A549 (cell line): ENCODE results near the gene SNX2. TPM values are rescaled to one million over a fixed set of nuclear protein-coding genes. Genes with fewer than 3 reads are reported as not detected.

Experiments
- ATAC-seq, 2 experiments: fragments of 200-7000 bp in 1 of 2; fragments of >200 bp in 1 of 2; cut with Nextera tagmentation in 1 of 2; cut with Tn5 transposase in 1 of 2; 3 replicates each; pipeline versions ENCODE4 v1.8.0 to v1.9.1; 2018 to 2020; ENCODE audit warnings: mild to moderate bottlenecking in 1 of 2, moderate library complexity in 1 of 2
- CTCF ChIA-PET: fragments of 300-600 bp; sonication (Branson Sonifier 250); formaldehyde crosslinking; extraction: SDS; loops from one replicate; lab custom pipeline; 2021; ENCODE audit warnings: antibody characterized with exemption, inconsistent platforms; lab: Yijun Ruan, JAX
- POLR2A ChIA-PET: fragments of 350-600 bp; formaldehyde crosslinking; extraction: SDS; loops from one replicate; lab custom pipeline; 2021; ENCODE audit warnings: antibody characterized with exemption, inconsistent platforms; lab: Yijun Ruan, JAX
- DNase-seq, 2 experiments: peaks; one replicate each; pipeline versions ENCODE4 v3.0.0 to v3.0.0-alpha.2; 2011 to 2016; ENCODE audit warnings: low read depth in 1 of 2, low spot score in 1 of 2
- FAIRE-seq: peaks from 2 replicates; lab custom pipeline; 2011; peaks lifted over from hg19 to GRCh38; lab: Jason Lieb, UNC
- H3K27ac ChIP-seq, 2 experiments: fragments of >200 bp; sonication (Bioruptor Twin); formaldehyde crosslinking; 3 replicates each; pipeline ENCODE4 v1.5.1; 2016 to 2017
- H3K4me1 ChIP-seq: fragments of >200 bp; sonication (Bioruptor Twin); formaldehyde crosslinking; 3 replicates; pipeline ENCODE4 v1.6.1; 2016
- H3K4me2 ChIP-seq: fragments of >200 bp; sonication (Bioruptor Twin); formaldehyde crosslinking; 3 replicates; pipeline ENCODE4 v1.6.1; 2016
- H3K4me3 ChIP-seq: fragments of >200 bp; sonication (Bioruptor Twin); formaldehyde crosslinking; 3 replicates; pipeline ENCODE4 v1.5.1; 2016
- H3K9me3 ChIP-seq: fragments of >200 bp; sonication (Bioruptor Twin); formaldehyde crosslinking; 3 replicates; pipeline ENCODE4 v1.6.1; 2016
- BHLHE40 ChIP-seq: IDR thresholded peaks from 2 replicates; pipeline ENCODE4 v1.6.1; 2012; ENCODE audit warnings: low read depth, low read length, inconsistent platforms
- ESRRA ChIP-seq: fragments of 150-350 bp; IDR thresholded peaks from 2 replicates; pipeline ENCODE4 v1.6.1; 2014; ENCODE audit warnings: mild to moderate bottlenecking, low read length, borderline replicate concordance
- FOSL2 ChIP-seq, 2 experiments: fragments of 450-650 bp in 1 of 2; fragments of >200 bp in 1 of 2; sonication (Bioruptor Twin) in 1 of 2; formaldehyde crosslinking; IDR thresholded peaks; 2 replicates each; pipeline versions ENCODE4 v1.5.0 to v1.6.1; 2016 to 2020; ENCODE audit warnings: mild to moderate bottlenecking in 1 of 2, moderate library complexity in 1 of 2
- HDAC2 ChIP-seq: fragments of 200-600 bp; sonication (generic); IDR thresholded peaks from 2 replicates; pipeline ENCODE4 v1.6.1; 2016
- JUN ChIP-seq, 2 experiments: fragments of >200 bp; sonication (Bioruptor Twin); formaldehyde crosslinking; IDR thresholded peaks; 2 replicates in 1 of 2; 3 replicates in 1 of 2; pipeline ENCODE4 v1.6.1; 2016 to 2017
- JUNB ChIP-seq: fragments of >200 bp; sonication (Bioruptor Twin); formaldehyde crosslinking; IDR thresholded peaks from 2 replicates; pipeline ENCODE4 v1.6.1; 2016
- KDM5A ChIP-seq: fragments of 200-600 bp; sonication (generic); IDR thresholded peaks from 2 replicates; pipeline ENCODE4 v1.6.1; 2016; ENCODE audit warnings: antibody characterized with exemption, mild to moderate bottlenecking
- MAZ ChIP-seq: fragments of 150-350 bp; IDR thresholded peaks from 2 replicates; pipeline ENCODE4 v1.6.1; 2014; ENCODE audit warnings: antibody characterized with exemption, low read depth, low read length, borderline replicate concordance
- MYC ChIP-seq: IDR thresholded peaks from 2 replicates; pipeline ENCODE4 v1.6.1; 2012; ENCODE audit warnings: mild to moderate bottlenecking, inconsistent platforms, low read length, improper control_type of control experiment, borderline replicate concordance
- PHF8 ChIP-seq: fragments of 200-600 bp; sonication (generic); IDR thresholded peaks from 2 replicates; pipeline ENCODE4 v1.6.1; 2016; ENCODE audit warnings: low read depth, mild to moderate bottlenecking, antibody characterized with exemption, moderate library complexity, borderline replicate concordance
- POLR2A ChIP-seq: IDR thresholded peaks from 2 replicates; pipeline ENCODE4 v1.6.1; 2012; ENCODE audit warnings: mild to moderate bottlenecking, low read length
- ZC3H11A ChIP-seq: fragments of 450-650 bp; IDR thresholded peaks from 2 replicates; pipeline ENCODE4 v1.6.1; 2014; ENCODE audit warnings: antibody characterized with exemption, mild to moderate bottlenecking
- ZFP36 ChIP-seq: fragments of 450-650 bp; IDR thresholded peaks from 2 replicates; pipeline ENCODE4 v1.6.1; 2014; ENCODE audit warnings: borderline replicate concordance; ENCODE audit not compliant: partially characterized antibody
- WGBS: methylation state at CpG from one replicate; pipeline ENCODE4 v1.1.6; 2017; ENCODE audit errors: missing lambda C conversion rate; 5-methylcytosine and 5-hydroxymethylcytosine counted together
- polyA minus RNA-seq: library from RNA; depleted of rRNA, polyadenylated mRNA; stranded (reverse); fragments of >200 nt; gene quantifications from 2 replicates; pipeline ENCODE4 v1.2.3, GENCODE V29; 2011; rRNA and poly(A)+ RNA removed
- polyA plus RNA-seq, 4 experiments: library from polyadenylated mRNA; depleted of rRNA in 3 of 4; stranded (reverse); fragments of >200 nt; fragmentation: RNase III in 1 of 4; extraction: RNeasy Plus Mini Kit Qiagen cat#74134 plus additional on column Dnase treatment in 1 of 4; gene quantifications; 2 replicates in 3 of 4; 3 replicates in 1 of 4; pipeline ENCODE4 v1.2.3, GENCODE V29; 2011 to 2017
- TF ChIP-seq, protein P1 (sequence below): fragments of >200 bp; sonication (Bioruptor Twin); formaldehyde crosslinking; IDR thresholded peaks from 3 replicates; pipeline ENCODE4 v1.6.1; 2016
- TF ChIP-seq, protein P2 (sequence below): IDR thresholded peaks from 2 replicates; pipeline ENCODE4 v1.6.1; 2012; ENCODE audit warnings: low read depth, borderline replicate concordance
- TF ChIP-seq, protein P3 (sequence below): fragments of 250-450 bp; sonication (Bioruptor Pico); IDR thresholded peaks from 2 replicates; pipeline ENCODE4 v1.5.0; 2021; ENCODE audit warnings: mild to moderate bottlenecking, moderate library complexity, borderline replicate concordance
- TF ChIP-seq, protein P4 (sequence below): fragments of 450-650 bp; IDR thresholded peaks from 2 replicates; pipeline ENCODE4 v1.6.1; 2014; ENCODE audit warnings: antibody characterized with exemption
- TF ChIP-seq, protein P5 (sequence below): IDR thresholded peaks from 2 replicates; pipeline ENCODE4 v1.6.1; 2012
- TF ChIP-seq, protein P6 (sequence below): fragments of 250-450 bp; sonication (Bioruptor Pico); IDR thresholded peaks from 2 replicates; pipeline ENCODE4 v1.5.0; 2020; ENCODE audit warnings: low read depth, mild to moderate bottlenecking, moderate library complexity
- TF ChIP-seq, protein P7 (sequence below): fragments of 200-600 bp; sonication (generic); IDR thresholded peaks from 2 replicates; pipeline ENCODE4 v1.6.1; 2016; ENCODE audit warnings: antibody characterized with exemption, mild to moderate bottlenecking, moderate library complexity

SNX2 gene, protein sequence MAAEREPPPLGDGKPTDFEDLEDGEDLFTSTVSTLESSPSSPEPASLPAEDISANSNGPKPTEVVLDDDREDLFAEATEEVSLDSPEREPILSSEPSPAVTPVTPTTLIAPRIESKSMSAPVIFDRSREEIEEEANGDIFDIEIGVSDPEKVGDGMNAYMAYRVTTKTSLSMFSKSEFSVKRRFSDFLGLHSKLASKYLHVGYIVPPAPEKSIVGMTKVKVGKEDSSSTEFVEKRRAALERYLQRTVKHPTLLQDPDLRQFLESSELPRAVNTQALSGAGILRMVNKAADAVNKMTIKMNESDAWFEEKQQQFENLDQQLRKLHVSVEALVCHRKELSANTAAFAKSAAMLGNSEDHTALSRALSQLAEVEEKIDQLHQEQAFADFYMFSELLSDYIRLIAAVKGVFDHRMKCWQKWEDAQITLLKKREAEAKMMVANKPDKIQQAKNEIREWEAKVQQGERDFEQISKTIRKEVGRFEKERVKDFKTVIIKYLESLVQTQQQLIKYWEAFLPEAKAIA
- polyA plus RNA-seq (2011; rRNA removed) (41.7 and 52.9 TPM in 2 replicates), polyA plus RNA-seq (2017; fragmentation: RNase III; extraction: RNeasy Plus Mini Kit Qiagen cat#74134 plus additional on column Dnase treatment) (60.6 to 63.0 TPM (median 62.2 TPM) in 3 replicates), polyA minus RNA-seq (48.1 and 53.6 TPM in 2 replicates)
- polyA plus RNA-seq (2012; cell fraction: cytosol; rRNA removed), result 17.0 and 17.3 TPM in 2 replicates
- polyA plus RNA-seq (2012; cell fraction: nucleus; rRNA removed), result 4.5 and 8.0 TPM in 2 replicates

DNA sequence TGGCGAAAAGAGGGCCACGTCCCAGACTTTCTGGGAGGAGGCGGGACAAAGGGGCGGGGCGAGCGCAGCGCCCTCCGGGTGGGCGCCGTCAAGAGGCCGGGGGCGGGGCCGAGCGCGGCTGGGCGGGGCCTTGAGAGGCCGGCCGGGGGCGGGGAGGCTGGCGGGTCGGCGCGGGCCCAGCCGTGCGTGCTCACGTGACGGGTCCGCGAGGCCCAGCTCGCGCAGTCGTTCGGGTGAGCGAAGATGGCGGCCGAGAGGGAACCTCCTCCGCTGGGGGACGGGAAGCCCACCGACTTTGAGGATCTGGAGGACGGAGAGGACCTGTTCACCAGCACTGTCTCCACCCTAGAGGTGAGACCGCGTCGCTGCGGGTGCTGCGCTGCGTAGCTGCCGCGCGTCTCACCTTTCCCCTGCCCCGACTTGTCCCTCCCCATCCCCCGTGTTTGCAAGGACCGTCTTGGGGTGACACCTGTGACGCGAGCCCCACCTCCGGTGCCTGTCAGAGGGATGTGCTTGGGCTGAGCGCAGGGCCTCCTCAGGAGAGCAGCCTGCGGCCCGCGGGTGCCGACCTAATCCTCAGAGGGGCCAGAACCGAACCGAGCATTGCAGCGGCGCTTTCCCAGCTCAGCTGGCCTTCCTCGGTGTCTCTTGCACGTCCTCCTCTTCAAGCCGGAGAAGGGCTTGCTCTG is at the start of gene SNX2:
Gene SNX2, plus strand, starts transcription at position 220 of the 689 bp plus-strand sequence. Its CDS starts 24 bp downstream, at position 244.
- H3K9me3 ChIP-seq, result no peaks in the 10 kb centered on the region
- peak within 1 kb of the TSS; percentile 94 for H3K4me2 ChIP-seq
- POLR2A ChIA-PET, result interaction anchor here (0.6 to 1.5 kb wide), 5 partner anchors 12 to 648 kb away, joined by 3 to 5 read pairs (median 4); partner anchors contain the start of genes CEP120 and SNX24
- H3K27ac ChIP-seq, result peak within 1 kb of the TSS; percentile 84 to 92
- ATAC-seq (peak; percentile 93 to 97), FAIRE-seq (no peak), DNase-seq (peak; percentile 59 to 89)
- CTCF ChIA-PET, result interaction anchor here (0.8 to 1.4 kb wide), 3 partner anchors 10 to 21 kb away, joined by 3 to 5 read pairs (median 4); no protein-coding TSS in a partner anchor
- peak within 1 kb of the TSS; percentile 84 for H3K4me3 ChIP-seq
- WGBS, result 0% methylated on average over 13 of the region's 67 CpGs
- no peak for TF ChIP-seq HDAC2
- TF ChIP-seq PHF8, result peak; percentile 88
- peak; percentile 33 to 72; a peak in 2 of 5 replicates for TF ChIP-seq JUN (IDR thresholded peaks at IDR 0.05)
- TF ChIP-seq, protein P1, sequence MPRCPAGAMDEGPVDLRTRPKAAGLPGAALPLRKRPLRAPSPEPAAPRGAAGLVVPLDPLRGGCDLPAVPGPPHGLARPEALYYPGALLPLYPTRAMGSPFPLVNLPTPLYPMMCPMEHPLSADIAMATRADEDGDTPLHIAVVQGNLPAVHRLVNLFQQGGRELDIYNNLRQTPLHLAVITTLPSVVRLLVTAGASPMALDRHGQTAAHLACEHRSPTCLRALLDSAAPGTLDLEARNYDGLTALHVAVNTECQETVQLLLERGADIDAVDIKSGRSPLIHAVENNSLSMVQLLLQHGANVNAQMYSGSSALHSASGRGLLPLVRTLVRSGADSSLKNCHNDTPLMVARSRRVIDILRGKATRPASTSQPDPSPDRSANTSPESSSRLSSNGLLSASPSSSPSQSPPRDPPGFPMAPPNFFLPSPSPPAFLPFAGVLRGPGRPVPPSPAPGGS, result peak; percentile 84
- TF ChIP-seq, protein P2, sequence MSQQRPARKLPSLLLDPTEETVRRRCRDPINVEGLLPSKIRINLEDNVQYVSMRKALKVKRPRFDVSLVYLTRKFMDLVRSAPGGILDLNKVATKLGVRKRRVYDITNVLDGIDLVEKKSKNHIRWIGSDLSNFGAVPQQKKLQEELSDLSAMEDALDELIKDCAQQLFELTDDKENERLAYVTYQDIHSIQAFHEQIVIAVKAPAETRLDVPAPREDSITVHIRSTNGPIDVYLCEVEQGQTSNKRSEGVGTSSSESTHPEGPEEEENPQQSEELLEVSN, result 0 out of 2 replicates have a peak, but pooled peaks have one; percentile 44
- TF ChIP-seq ZFP36, result no peak
- TF ChIP-seq ZC3H11A, result no peak
- TF ChIP-seq, protein P3, sequence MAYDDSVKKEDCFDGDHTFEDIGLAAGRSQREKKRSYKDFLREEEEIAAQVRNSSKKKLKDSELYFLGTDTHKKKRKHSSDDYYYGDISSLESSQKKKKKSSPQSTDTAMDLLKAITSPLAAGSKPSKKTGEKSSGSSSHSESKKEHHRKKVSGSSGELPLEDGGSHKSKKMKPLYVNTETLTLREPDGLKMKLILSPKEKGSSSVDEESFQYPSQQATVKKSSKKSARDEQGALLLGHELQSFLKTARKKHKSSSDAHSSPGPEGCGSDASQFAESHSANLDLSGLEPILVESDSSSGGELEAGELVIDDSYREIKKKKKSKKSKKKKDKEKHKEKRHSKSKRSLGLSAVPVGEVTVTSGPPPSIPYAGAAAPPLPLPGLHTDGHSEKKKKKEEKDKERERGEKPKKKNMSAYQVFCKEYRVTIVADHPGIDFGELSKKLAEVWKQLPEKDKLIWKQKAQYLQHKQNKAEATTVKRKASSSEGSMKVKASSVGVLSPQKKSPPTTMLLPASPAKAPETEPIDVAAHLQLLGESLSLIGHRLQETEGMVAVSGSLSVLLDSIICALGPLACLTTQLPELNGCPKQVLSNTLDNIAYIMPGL (CRISPR knock-in tag), result no peak
- TF ChIP-seq, protein P4, sequence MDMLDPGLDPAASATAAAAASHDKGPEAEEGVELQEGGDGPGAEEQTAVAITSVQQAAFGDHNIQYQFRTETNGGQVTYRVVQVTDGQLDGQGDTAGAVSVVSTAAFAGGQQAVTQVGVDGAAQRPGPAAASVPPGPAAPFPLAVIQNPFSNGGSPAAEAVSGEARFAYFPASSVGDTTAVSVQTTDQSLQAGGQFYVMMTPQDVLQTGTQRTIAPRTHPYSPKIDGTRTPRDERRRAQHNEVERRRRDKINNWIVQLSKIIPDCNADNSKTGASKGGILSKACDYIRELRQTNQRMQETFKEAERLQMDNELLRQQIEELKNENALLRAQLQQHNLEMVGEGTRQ, result peak; percentile 78
- TF ChIP-seq KDM5A, result peak; percentile 60; the same call in 1 of the 2 replicates
- peak; percentile 28; the same call in 1 of the 2 replicates for TF ChIP-seq MYC
- peak; percentile 84 for TF ChIP-seq POLR2A
- TF ChIP-seq, protein P5, sequence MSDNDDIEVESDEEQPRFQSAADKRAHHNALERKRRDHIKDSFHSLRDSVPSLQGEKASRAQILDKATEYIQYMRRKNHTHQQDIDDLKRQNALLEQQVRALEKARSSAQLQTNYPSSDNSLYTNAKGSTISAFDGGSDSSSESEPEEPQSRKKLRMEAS, result peak; percentile 73
- peak; percentile 83 for TF ChIP-seq BHLHE40
- H3K4me1 ChIP-seq, result peaks cover 16% of the 10 kb centered on the region; the same call in 2 of the 3 replicates

DNA sequence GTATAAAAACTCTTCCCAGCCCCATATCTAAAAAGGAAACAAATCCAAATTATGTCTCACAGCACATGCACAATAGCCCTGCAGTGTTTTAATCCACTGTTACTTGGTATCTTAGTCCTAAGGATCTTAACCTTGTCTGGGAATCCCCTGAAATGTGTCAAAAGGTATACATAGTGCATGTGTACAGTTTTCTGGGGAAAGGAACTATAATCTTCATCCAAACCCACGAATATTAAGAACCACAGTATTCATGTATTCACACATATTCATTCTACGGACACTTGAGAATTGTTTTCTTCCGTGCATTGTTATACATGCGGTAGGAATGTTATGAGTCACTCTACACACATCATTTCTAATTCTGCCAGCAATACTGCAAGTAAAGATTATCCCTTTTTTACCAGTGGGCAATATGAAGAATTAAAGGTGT is 47.8 kb upstream of the SNX2 start:
- peak; percentile 27 to 60 for DNase-seq
- peak; percentile 83 to 91 for ATAC-seq
- WGBS, result 1% methylated on average over 4 of the region's 4 CpGs
- TF ChIP-seq ZC3H11A (no peak), JUNB (peak; percentile 42), MAZ (no peak), FOSL2 (IDR thresholded peaks at IDR 0.05) (peak; percentile 17; the same call in 1 of the 2 replicates), FOSL2 (CRISPR knock-in tag; IDR thresholded peaks at IDR 0.05) (peak; percentile 78), ESRRA (no peak)
- TF ChIP-seq, protein P6, sequence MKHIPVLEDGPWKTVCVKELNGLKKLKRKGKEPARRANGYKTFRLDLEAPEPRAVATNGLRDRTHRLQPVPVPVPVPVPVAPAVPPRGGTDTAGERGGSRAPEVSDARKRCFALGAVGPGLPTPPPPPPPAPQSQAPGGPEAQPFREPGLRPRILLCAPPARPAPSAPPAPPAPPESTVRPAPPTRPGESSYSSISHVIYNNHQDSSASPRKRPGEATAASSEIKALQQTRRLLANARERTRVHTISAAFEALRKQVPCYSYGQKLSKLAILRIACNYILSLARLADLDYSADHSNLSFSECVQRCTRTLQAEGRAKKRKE (CRISPR knock-in tag), result no peak
- TF ChIP-seq, protein P7, sequence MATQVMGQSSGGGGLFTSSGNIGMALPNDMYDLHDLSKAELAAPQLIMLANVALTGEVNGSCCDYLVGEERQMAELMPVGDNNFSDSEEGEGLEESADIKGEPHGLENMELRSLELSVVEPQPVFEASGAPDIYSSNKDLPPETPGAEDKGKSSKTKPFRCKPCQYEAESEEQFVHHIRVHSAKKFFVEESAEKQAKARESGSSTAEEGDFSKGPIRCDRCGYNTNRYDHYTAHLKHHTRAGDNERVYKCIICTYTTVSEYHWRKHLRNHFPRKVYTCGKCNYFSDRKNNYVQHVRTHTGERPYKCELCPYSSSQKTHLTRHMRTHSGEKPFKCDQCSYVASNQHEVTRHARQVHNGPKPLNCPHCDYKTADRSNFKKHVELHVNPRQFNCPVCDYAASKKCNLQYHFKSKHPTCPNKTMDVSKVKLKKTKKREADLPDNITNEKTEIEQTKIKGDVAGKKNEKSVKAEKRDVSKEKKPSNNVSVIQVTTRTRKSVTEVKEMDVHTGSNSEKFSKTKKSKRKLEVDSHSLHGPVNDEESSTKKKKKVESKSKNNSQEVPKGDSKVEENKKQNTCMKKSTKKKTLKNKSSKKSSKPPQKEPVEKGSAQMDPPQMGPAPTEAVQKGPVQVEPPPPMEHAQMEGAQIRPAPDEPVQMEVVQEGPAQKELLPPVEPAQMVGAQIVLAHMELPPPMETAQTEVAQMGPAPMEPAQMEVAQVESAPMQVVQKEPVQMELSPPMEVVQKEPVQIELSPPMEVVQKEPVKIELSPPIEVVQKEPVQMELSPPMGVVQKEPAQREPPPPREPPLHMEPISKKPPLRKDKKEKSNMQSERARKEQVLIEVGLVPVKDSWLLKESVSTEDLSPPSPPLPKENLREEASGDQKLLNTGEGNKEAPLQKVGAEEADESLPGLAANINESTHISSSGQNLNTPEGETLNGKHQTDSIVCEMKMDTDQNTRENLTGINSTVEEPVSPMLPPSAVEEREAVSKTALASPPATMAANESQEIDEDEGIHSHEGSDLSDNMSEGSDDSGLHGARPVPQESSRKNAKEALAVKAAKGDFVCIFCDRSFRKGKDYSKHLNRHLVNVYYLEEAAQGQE, result no peak
- TF ChIP-seq, all 56 proteins: peak for 2
- Histone ChIP-seq H3K4me3 (no peak overlapping the region), H3K4me2 (peak overlapping the region; percentile 45), H3K4me1 (peaks cover 9% of the 10 kb centered on the region; the same call in 1 of the 3 replicates), H3K9me3 (no peaks in the 10 kb centered on the region), H3K27ac (no peak overlapping the region; a peak in 1 of 6 replicates)
- no peak for FAIRE-seq
- CTCF ChIA-PET, result interaction anchor here (0.7 kb wide), 1 partner anchor 547 kb away, joined by 3 read pairs; no protein-coding TSS in a partner anchor
- POLR2A ChIA-PET, result interaction anchor here (0.9 kb wide), 1 partner anchor 48 kb away, joined by 3 read pairs; the partner anchor contains the start of gene SNX2
